ENCODE results near the gene CHPT1.

DNA sequence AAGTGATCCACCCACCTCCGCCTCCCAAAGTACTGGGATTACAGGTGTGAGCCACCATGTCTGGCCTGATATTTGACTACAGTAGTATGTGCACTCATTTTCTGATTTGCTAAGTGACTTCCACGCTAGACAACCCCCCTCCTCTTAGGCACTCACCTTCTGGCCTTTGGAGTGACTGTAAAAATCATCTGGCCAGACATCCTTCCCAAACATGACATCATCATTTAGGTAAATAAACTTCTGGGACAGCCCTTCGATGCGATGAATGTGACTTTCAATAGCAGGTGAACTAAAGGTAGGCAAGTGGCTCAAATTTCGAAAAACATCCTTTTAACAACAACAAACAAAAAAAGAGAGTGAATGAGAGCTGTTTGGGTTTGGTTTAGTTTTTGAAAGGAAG lies 72.4 kb downstream of the CHPT1 start:
- TF ChIP-seq, protein P1, sequence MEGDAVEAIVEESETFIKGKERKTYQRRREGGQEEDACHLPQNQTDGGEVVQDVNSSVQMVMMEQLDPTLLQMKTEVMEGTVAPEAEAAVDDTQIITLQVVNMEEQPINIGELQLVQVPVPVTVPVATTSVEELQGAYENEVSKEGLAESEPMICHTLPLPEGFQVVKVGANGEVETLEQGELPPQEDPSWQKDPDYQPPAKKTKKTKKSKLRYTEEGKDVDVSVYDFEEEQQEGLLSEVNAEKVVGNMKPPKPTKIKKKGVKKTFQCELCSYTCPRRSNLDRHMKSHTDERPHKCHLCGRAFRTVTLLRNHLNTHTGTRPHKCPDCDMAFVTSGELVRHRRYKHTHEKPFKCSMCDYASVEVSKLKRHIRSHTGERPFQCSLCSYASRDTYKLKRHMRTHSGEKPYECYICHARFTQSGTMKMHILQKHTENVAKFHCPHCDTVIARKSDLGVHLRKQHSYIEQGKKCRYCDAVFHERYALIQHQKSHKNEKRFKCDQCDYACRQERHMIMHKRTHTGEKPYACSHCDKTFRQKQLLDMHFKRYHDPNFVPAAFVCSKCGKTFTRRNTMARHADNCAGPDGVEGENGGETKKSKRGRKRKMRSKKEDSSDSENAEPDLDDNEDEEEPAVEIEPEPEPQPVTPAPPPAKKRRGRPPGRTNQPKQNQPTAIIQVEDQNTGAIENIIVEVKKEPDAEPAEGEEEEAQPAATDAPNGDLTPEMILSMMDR (IDR thresholded peaks at IDR 0.05): no peak
- TF ChIP-seq EZH2 (IDR thresholded peaks at IDR 0.05) (no peak), EZH2phosphoT487 (IDR thresholded peaks at IDR 0.05) (no peak)
